ENCODE data around the gene UNC5B.

The UNC5B gene

GRCh38 chr10:71351628-71352319, 139.4 kb downstream of the UNC5B start:
- Mint-ChIP-seq H3K9me3 (no peaks in the 10 kb centered on the region), H3K4me3 (no peak overlapping the region), H3K27ac (no peak overlapping the region), H3K4me1 (peaks cover 3% of the 10 kb centered on the region), H3K27me3 (no peaks in the 10 kb centered on the region), H3K36me3 (peaks cover 3% of the 10 kb centered on the region)
- ATAC-seq (ENCODE audit: low read depth) (no peak), DNase-seq (ENCODE audit: low spot score in 2 of 2) (no peak)
